Natural killer cell (primary cell): Measurements from ENCODE around the gene DNMT3L. TPM values are rescaled to one million over a fixed set of nuclear protein-coding genes. Genes with fewer than 3 reads are reported as not detected.

Experiments used
- ATAC-seq, 3 donors: fragments of 150-1000 bp in 2 of 3; fragments of 200-7000 bp in 1 of 3; cut with Tn5 transposase; 1 replicate in 1 of 3; 2 replicates in 2 of 3; pipeline ENCODE4 v1.10.0; 2021; ENCODE audit warnings: mild to moderate bottlenecking in 2 of 3, moderate library complexity in 2 of 3
- DNase-seq, 2 donors: peaks; one replicate each; pipeline versions ENCODE4 v3.0.0 to v3.0.0-alpha.2; 2013 to 2021; ENCODE audit warnings: mixed read lengths in 1 of 2
- H3K27ac ChIP-seq: one replicate; pipeline ENCODE4 v1.5.1; 2013; ENCODE audit warnings: mild to moderate bottlenecking, low read length
- H3K27me3 ChIP-seq: one replicate; pipeline ENCODE4 v1.6.1; 2013; ENCODE audit warnings: low read length; ENCODE audit not compliant: control insufficient read depth, insufficient read depth
- H3K36me3 ChIP-seq: one replicate; pipeline ENCODE4 v1.6.1; 2013; ENCODE audit warnings: low read length; ENCODE audit not compliant: control insufficient read depth, insufficient read depth
- H3K4me1 ChIP-seq: one replicate; pipeline ENCODE4 v1.6.1; 2013; ENCODE audit warnings: low read length; ENCODE audit not compliant: control insufficient read depth, insufficient read depth
- H3K4me3 ChIP-seq: one replicate; pipeline ENCODE4 v1.5.1; 2013; ENCODE audit warnings: low read length
- H3K9me3 ChIP-seq: one replicate; pipeline ENCODE4 v1.6.1; 2013; ENCODE audit warnings: low read length; ENCODE audit not compliant: control insufficient read depth, insufficient read depth
- H3K27ac Mint-ChIP-seq, 2 donors: one replicate each; pipeline ENCODE4 v1.8.0; 2022; ENCODE audit warnings: mild to moderate bottlenecking in 2 of 2, mixed read lengths in 2 of 2, moderate library complexity in 1 of 2
- H3K27me3 Mint-ChIP-seq, 2 donors: one replicate each; pipeline ENCODE4 v1.8.0; 2022; ENCODE audit warnings: low read depth in 2 of 2, mixed read lengths in 2 of 2
- H3K36me3 Mint-ChIP-seq: one replicate; pipeline ENCODE4 v1.8.0; 2022; ENCODE audit warnings: mixed read lengths
- H3K4me1 Mint-ChIP-seq, 2 donors: one replicate each; pipeline ENCODE4 v1.8.0; 2022; ENCODE audit warnings: mixed read lengths in 2 of 2
- H3K4me3 Mint-ChIP-seq: one replicate; pipeline ENCODE4 v1.8.0; 2022; ENCODE audit warnings: mild to moderate bottlenecking, moderate library complexity, mixed read lengths
- H3K9me3 Mint-ChIP-seq, 2 donors: one replicate each; pipeline ENCODE4 v1.8.0; 2022; ENCODE audit warnings: mixed read lengths in 2 of 2
- CTCF ChIP-seq: fragments of 200-600 bp; IDR thresholded peaks from one replicate; pipeline ENCODE4 v1.8.0; 2022; ENCODE audit warnings: antibody characterized with exemption
- WGBS: methylation state at CpG from one replicate; pipeline ENCODE4 v1.1.7; 2013; ENCODE audit warnings: missing lambda C conversion rate; ENCODE audit not compliant: insufficient coverage; 5-methylcytosine and 5-hydroxymethylcytosine counted together
- intact Hi-C: fragments of 100-400 bp; cut with micrococcal nuclease; formaldehyde crosslinking; loops from one replicate; pipeline ENCODE4 v1.14.2; 2022
- total RNA-seq, 4 donors: library from RNA; stranded (reverse); fragments of 120-200 nt in 1 of 4; gene quantifications; one replicate each; pipeline versions ENCODE4 v1.2.3 to v1.2.4, GENCODE V29; 2013 to 2022

The DNMT3L gene
- total RNA-seq, 3 donors from 2014 or later (not counting 1 experiment from before 2014, with no cell fraction given): not detected

GRCh38 chr21:44279354-44280260 lies 17.9 kb upstream of the DNMT3L start:
- TF ChIP-seq CTCF: no peak
- Mint-ChIP-seq H3K4me3 (no peak overlapping the region), H3K27ac (no peak overlapping the region), H3K4me1 (no peaks in the 10 kb centered on the region), H3K9me3 (no peaks in the 10 kb centered on the region), H3K27me3 (peaks cover 0 to 1% of the 10 kb centered on the region in 2 donors), H3K36me3 (no peaks in the 10 kb centered on the region)
- DNase-seq: no peak
- H3K27ac ChIP-seq: no peak overlapping the region
- no peaks in the 10 kb centered on the region for H3K4me1 ChIP-seq
- no peaks in the 10 kb centered on the region for H3K27me3 ChIP-seq
- no peak for ATAC-seq
- intact Hi-C loops: no loop called here
- WGBS: 76% methylated on average over 19 of the region's 19 CpGs
- H3K4me3 ChIP-seq: no peak overlapping the region
- no peaks in the 10 kb centered on the region for H3K36me3 ChIP-seq
- no peaks in the 10 kb centered on the region for H3K9me3 ChIP-seq

- H3K9me3 ChIP-seq: no peaks in the 10 kb centered on the region
- H3K4me3 ChIP-seq: no peak overlapping the region
- H3K4me3 Mint-ChIP-seq: no peak overlapping the region
- ATAC-seq: no peak
- H3K4me1 ChIP-seq: no peaks in the 10 kb centered on the region
- DNase-seq: no peak
- no peaks in the 10 kb centered on the region for H3K36me3 Mint-ChIP-seq
- no peak overlapping the region for H3K27ac Mint-ChIP-seq
- peaks cover 0 to 3% of the 10 kb centered on the region in 2 donors for H3K27me3 Mint-ChIP-seq
- H3K27me3 ChIP-seq: no peaks in the 10 kb centered on the region
- H3K4me1 Mint-ChIP-seq: no peaks in the 10 kb centered on the region
- intact Hi-C loops: no loop called here
- H3K36me3 ChIP-seq: no peaks in the 10 kb centered on the region
- WGBS: 87% methylated on average over 4 of the region's 5 CpGs
- H3K27ac ChIP-seq: no peak overlapping the region
- H3K9me3 Mint-ChIP-seq: no peaks in the 10 kb centered on the region
- TF ChIP-seq CTCF: no peak
Observed at GRCh38 chr21:44275041-44275440, 13.3 kb upstream of the DNMT3L start.

- Histone ChIP-seq H3K27me3 (no peaks in the 10 kb centered on the region), H3K4me3 (no peak overlapping the region), H3K36me3 (no peaks in the 10 kb centered on the region), H3K27ac (no peak overlapping the region), H3K9me3 (no peaks in the 10 kb centered on the region), H3K4me1 (no peaks in the 10 kb centered on the region)
- no peak overlapping the region for H3K4me3 Mint-ChIP-seq
- no peak for TF ChIP-seq CTCF
- peaks cover 0 to 3% of the 10 kb centered on the region in 2 donors for H3K27me3 Mint-ChIP-seq
- 88% methylated on average over 7 of the region's 7 CpGs for WGBS
- no peak for ATAC-seq
- no peak for DNase-seq
- no peaks in the 10 kb centered on the region for H3K4me1 Mint-ChIP-seq
- no peaks in the 10 kb centered on the region for H3K36me3 Mint-ChIP-seq
- H3K27ac Mint-ChIP-seq: no peak overlapping the region
- H3K9me3 Mint-ChIP-seq: no peaks in the 10 kb centered on the region
- intact Hi-C loops: no loop called here
Observed at GRCh38 chr21:44273046-44273445, 11.3 kb upstream of the DNMT3L start.
